DND-41 (cell line): ENCODE measurements around the gene GTPBP6.

ENCODE experiments used
- ATAC-seq: fragments of 200-7000 bp; cut with Tn5 transposase; 3 replicates; pipeline ENCODE4 v1.9.1; 2021; ENCODE audit warnings: low read depth; ENCODE audit not compliant: insufficient read depth
- DNase-seq: peaks from one replicate; pipeline ENCODE4 v3.0.0-alpha.2; 2020
- H2AFZ ChIP-seq: 2 replicates; pipeline ENCODE4 v1.6.0; 2012; ENCODE audit warnings: low read depth, low read length
- H3K27ac ChIP-seq: 2 replicates; pipeline ENCODE4 v1.5.1; 2012; ENCODE audit warnings: low read length, inconsistent platforms
- H3K27me3 ChIP-seq: fragments of 200-600 bp; sonication (generic); 2 replicates; pipeline ENCODE4 v1.6.0; 2012; ENCODE audit warnings: low read length, mild to moderate bottlenecking, inconsistent platforms; ENCODE audit not compliant: insufficient read depth, poor library complexity
- H3K36me3 ChIP-seq: 2 replicates; pipeline ENCODE4 v1.5.1; 2012; ENCODE audit warnings: low read length, inconsistent platforms; ENCODE audit not compliant: insufficient read depth
- H3K4me1 ChIP-seq: 2 replicates; pipeline ENCODE4 v1.5.1; 2012; ENCODE audit warnings: mild to moderate bottlenecking, low read length; ENCODE audit not compliant: insufficient read depth
- H3K4me2 ChIP-seq: 2 replicates; pipeline ENCODE4 v1.6.0; 2012; ENCODE audit warnings: mild to moderate bottlenecking, moderate library complexity, low read length, inconsistent platforms; ENCODE audit not compliant: insufficient read depth
- H3K4me3 ChIP-seq, 2 experiments: fragments of 200-600 bp in 1 of 2; shearing (Covaris generic) in 1 of 2; 2 replicates each; pipeline ENCODE4 v1.5.1; 2012 to 2016; ENCODE audit warnings: inconsistent platforms in 2 of 2, low read length in 2 of 2, mild to moderate bottlenecking in 2 of 2, low read depth in 1 of 2, moderate library complexity in 1 of 2
- H3K79me2 ChIP-seq: 2 replicates; pipeline ENCODE4 v1.6.0; 2012; ENCODE audit warnings: low read length, inconsistent platforms; ENCODE audit not compliant: insufficient read depth
- H3K9ac ChIP-seq: 2 replicates; pipeline ENCODE4 v1.6.0; 2012; ENCODE audit warnings: low read depth, mild to moderate bottlenecking, inconsistent platforms, low read length, moderate library complexity
- H3K9me3 ChIP-seq: 2 replicates; pipeline ENCODE4 v1.5.1; 2012; ENCODE audit warnings: low read length, moderate library complexity, mild to moderate bottlenecking, inconsistent platforms; ENCODE audit not compliant: insufficient read depth, severe bottlenecking
- H4K20me1 ChIP-seq: 2 replicates; pipeline ENCODE4 v1.6.0; 2012; ENCODE audit warnings: low read length; ENCODE audit not compliant: insufficient read depth
- EZH2 ChIP-seq: IDR thresholded peaks from 3 replicates; pipeline ENCODE4 v1.6.1; 2012; ENCODE audit warnings: borderline replicate concordance, low read depth, mild to moderate bottlenecking, moderate library complexity, low read length, inconsistent platforms; ENCODE audit not compliant: severe bottlenecking
- TF ChIP-seq, protein P1 (sequence below): IDR thresholded peaks from 2 replicates; pipeline ENCODE4 v1.5.1; 2012; ENCODE audit warnings: borderline replicate concordance, low read length, moderate library complexity, mild to moderate bottlenecking; ENCODE audit not compliant: poor library complexity, severe bottlenecking; ENCODE audit errors: extremely low read depth

Gene GTPBP6

DNA sequence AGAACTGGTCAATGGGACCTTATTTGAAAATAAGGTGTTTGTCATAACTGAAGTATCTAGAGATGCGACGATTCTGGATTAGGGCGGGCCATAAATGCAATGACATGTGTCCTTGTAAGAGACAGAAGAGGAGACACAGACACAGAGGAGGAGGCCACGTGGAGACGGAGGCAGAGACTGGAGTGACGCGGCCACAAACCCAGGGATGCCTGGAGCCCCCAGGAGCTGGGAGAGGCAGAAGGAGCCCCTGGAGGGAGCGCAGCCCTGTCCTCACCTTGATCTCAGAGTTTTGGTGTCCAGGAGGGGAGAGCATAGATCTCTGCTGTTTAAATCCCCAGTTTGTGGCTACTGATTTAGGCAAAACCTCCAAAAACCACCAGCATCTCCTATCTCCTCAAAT is 5.0 kb downstream of the GTPBP6 start:
- ATAC-seq = no peak
- Histone ChIP-seq H3K36me3 (peaks cover 70% of the 10 kb centered on the region), H3K4me2 (no peak overlapping the region), H3K27me3 (no peaks in the 10 kb centered on the region), H3K79me2 (peaks cover 21% of the 10 kb centered on the region), H3K9me3 (no peaks in the 10 kb centered on the region), H2AFZ (no peak overlapping the region), H3K9ac (no peak overlapping the region), H4K20me1 (peaks cover 48% of the 10 kb centered on the region), H3K4me1 (peaks cover 19% of the 10 kb centered on the region), H3K27ac (no peak overlapping the region), H3K4me3 (no peak overlapping the region)
- DNase-seq = no peak
- TF ChIP-seq EZH2 = no peak
- TF ChIP-seq, protein P1, sequence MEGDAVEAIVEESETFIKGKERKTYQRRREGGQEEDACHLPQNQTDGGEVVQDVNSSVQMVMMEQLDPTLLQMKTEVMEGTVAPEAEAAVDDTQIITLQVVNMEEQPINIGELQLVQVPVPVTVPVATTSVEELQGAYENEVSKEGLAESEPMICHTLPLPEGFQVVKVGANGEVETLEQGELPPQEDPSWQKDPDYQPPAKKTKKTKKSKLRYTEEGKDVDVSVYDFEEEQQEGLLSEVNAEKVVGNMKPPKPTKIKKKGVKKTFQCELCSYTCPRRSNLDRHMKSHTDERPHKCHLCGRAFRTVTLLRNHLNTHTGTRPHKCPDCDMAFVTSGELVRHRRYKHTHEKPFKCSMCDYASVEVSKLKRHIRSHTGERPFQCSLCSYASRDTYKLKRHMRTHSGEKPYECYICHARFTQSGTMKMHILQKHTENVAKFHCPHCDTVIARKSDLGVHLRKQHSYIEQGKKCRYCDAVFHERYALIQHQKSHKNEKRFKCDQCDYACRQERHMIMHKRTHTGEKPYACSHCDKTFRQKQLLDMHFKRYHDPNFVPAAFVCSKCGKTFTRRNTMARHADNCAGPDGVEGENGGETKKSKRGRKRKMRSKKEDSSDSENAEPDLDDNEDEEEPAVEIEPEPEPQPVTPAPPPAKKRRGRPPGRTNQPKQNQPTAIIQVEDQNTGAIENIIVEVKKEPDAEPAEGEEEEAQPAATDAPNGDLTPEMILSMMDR = no peak

DNA sequence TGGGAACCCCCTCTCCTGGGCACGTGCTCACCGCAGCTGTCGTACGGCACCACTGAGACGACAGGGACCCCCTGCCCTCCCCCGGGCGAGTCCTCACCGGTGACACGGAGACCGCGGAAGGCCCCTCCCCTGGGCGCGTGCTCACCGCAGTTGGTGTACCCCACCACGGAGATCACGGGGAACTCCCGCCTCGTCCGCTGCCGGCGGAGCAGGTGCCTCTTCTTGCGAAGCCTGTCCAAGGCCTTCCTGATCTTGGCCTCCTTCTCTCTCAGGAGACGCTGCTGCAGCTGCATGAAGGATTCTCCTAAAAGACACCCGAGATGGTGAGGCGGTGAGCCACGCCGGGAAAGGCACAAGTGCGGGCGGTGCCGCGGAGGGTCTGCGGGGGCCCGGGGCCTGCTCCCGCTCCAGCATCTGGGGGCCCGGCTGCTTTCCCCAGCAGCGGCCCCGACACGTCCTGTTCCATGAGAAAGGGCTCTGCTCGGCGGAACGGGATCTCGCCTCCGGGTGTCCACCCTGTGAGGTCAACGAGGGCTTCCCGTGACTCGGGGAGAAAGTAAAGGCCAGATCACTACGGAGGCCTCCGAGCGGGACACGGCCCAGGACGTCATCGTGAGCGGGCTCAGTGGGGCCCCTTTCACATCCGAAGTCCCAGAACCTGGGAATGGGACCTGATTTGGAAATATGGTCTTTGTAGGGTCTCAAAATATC is 5.8 kb downstream of the GTPBP6 start:
- ATAC-seq (no peak), DNase-seq (no peak)
- Histone ChIP-seq H3K4me1 (peaks cover 17% of the 10 kb centered on the region), H2AFZ (no peak overlapping the region), H3K27me3 (no peaks in the 10 kb centered on the region), H4K20me1 (peaks cover 52% of the 10 kb centered on the region), H3K27ac (no peak overlapping the region), H3K9ac (no peak overlapping the region), H3K36me3 (peaks cover 76% of the 10 kb centered on the region), H3K79me2 (peaks cover 19% of the 10 kb centered on the region), H3K4me3 (no peak overlapping the region), H3K4me2 (no peak overlapping the region), H3K9me3 (no peaks in the 10 kb centered on the region)
- no peak for TF ChIP-seq EZH2
- TF ChIP-seq, protein P1 = no peak

DNA sequence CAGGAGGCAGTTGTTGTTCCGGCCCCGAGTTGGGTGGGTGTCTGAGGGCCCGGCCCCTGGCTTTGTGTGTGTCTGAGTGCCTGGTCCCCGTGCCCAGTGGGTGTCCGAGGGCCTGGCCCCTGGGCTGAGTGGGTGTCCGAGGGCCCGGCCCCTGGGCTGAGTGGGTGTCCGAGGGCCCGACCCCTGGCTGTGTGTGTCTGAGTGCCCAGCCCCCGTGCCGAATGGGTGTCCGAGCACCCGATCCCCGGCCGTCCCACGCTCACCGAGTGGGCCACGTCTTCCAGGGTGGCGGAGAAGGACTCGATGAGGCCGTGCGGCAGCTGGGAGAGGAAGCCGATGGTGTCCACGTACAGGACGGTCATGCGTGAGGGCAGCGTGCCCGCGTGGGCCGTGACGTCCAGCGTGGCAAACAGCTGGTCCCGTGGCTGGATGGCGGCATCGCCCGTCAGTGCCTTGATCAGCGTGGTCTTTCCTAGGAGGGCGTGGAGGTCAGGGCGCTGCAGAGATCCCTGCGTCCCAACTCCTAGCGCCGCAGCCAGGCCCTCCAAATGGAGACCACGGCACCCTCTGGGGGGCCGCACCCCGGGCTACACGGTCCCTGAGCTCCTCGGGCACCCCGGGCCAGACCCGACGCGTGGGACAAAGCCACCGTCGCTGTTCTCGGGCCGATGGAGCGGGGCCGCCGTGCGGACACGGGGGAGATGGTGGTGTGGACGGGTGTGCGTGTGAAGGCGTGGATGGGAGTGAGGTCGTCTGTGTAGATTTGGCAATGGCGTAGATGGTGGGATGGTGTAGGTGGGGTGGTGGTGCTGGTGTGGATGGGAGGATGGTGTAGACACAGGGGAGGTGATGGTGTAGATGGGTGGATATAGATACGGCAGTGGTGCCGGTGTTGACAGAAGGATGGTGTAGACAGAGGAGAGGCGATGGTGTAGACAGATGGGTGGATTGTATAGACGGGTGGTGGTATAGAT is 7.2 kb downstream of the GTPBP6 start:
- TF ChIP-seq EZH2 = no peak
- TF ChIP-seq, protein P1 = no peak
- Histone ChIP-seq H3K4me3 (no peak overlapping the region), H2AFZ (no peak overlapping the region), H3K4me1 (peaks cover 5% of the 10 kb centered on the region; the same call in 1 of the 2 replicates), H3K9me3 (no peaks in the 10 kb centered on the region), H3K79me2 (peaks cover 7% of the 10 kb centered on the region), H3K9ac (no peak overlapping the region), H3K4me2 (no peak overlapping the region), H3K27me3 (no peaks in the 10 kb centered on the region), H3K27ac (no peak overlapping the region), H3K36me3 (peaks cover 81% of the 10 kb centered on the region), H4K20me1 (peaks cover 55% of the 10 kb centered on the region)
- no peak for DNase-seq
- ATAC-seq = 0 out of 3 replicates have a peak, but pooled peaks have one; percentile 11
